ENCODE measurements around the gene IP6K1. TPM values are rescaled to one million over a fixed set of nuclear protein-coding genes. Genes with fewer than 3 reads are reported as not detected.

The IP6K1 gene
- total RNA-seq, 1 experiment from 2014 or later = 30.6 TPM

- DNase-seq (ENCODE audit: low read depth, low spot score) (no peak), ATAC-seq (no peak)
- H3K79me2 ChIP-seq (ENCODE audit: insufficient read depth, low read length) = peaks cover 13% of the 10 kb centered on the region
- no peak overlapping the region for H3K4me2 ChIP-seq (ENCODE audit: low read length)
- H4K20me1 ChIP-seq (ENCODE audit: insufficient read depth) = no peaks in the 10 kb centered on the region
- no peak overlapping the region for H3K4me3 ChIP-seq (replicated peaks in 1 of 2; ENCODE audit: low read depth in 1 of 2, low read length in 2 of 2)
- peaks cover 12 to 14% of the 10 kb centered on the region in 2 experiments; a peak in 3 of 4 replicates for H3K36me3 ChIP-seq (ENCODE audit: control insufficient read depth in 1 of 2, insufficient read depth in 2 of 2, low read length in 2 of 2)
- peaks cover 13 to 22% of the 10 kb centered on the region in 2 experiments; a peak in 3 of 4 replicates for H3K4me1 ChIP-seq (ENCODE audit: control insufficient read depth in 1 of 2, insufficient read depth in 2 of 2, low read length in 2 of 2)
- no peaks in the 10 kb centered on the region for H3K9me3 ChIP-seq (ENCODE audit: control insufficient read depth in 1 of 2, insufficient read depth in 1 of 2, low read depth in 1 of 2, low read length in 2 of 2)
- no peak for TF ChIP-seq SIN3A (IDR thresholded peaks at IDR 0.05; ENCODE audit: low read depth)
- TF ChIP-seq YY1 (IDR thresholded peaks at IDR 0.05; ENCODE audit: extremely low read depth, insufficient replicate concordance, low read depth, low read length) = no peak
- TF ChIP-seq, protein P1, sequence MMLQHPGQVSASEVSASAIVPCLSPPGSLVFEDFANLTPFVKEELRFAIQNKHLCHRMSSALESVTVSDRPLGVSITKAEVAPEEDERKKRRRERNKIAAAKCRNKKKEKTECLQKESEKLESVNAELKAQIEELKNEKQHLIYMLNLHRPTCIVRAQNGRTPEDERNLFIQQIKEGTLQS (IDR thresholded peaks at IDR 0.05) = no peak
- no peak for TF ChIP-seq ELF1 (IDR thresholded peaks at IDR 0.05; ENCODE audit: borderline replicate concordance, low read depth)
- TF ChIP-seq EZH2phosphoT487 (IDR thresholded peaks at IDR 0.05; ENCODE audit: borderline replicate concordance) = no peak
- TF ChIP-seq POLR2A (IDR thresholded peaks at IDR 0.05; ENCODE audit: borderline replicate concordance, extremely low read depth, insufficient read depth, insufficient read length) = no peak
- TF ChIP-seq POLR2AphosphoS5 (IDR thresholded peaks at IDR 0.05; ENCODE audit: low read depth, low read length) = no peak
- TF ChIP-seq ZBTB33 (IDR thresholded peaks at IDR 0.05; ENCODE audit: extremely low read depth, insufficient replicate concordance, low read length) = no peak
- TF ChIP-seq SP1 (IDR thresholded peaks at IDR 0.05; ENCODE audit: low read depth) = no peak
- TF ChIP-seq ZNF274 (IDR thresholded peaks at IDR 0.05; ENCODE audit: low read depth, low read length) = no peak
- no peak for TF ChIP-seq RAD21 (IDR thresholded peaks at IDR 0.05; ENCODE audit: low read depth)
- no peak for TF ChIP-seq EGR1 (IDR thresholded peaks at IDR 0.05; ENCODE audit: low read depth)
- TF ChIP-seq REST (IDR thresholded peaks at IDR 0.05; ENCODE audit: low read depth) = no peak
- TF ChIP-seq CBX3 (IDR thresholded peaks at IDR 0.05; ENCODE audit: low read depth) = no peak
- no peak for TF ChIP-seq MAX (IDR thresholded peaks at IDR 0.05)
- TF ChIP-seq SRF (IDR thresholded peaks at IDR 0.05; ENCODE audit: low read depth) = no peak
- TF ChIP-seq TCF7L2 (IDR thresholded peaks at IDR 0.05; ENCODE audit: borderline replicate concordance, extremely low read depth, insufficient read depth, insufficient read length) = no peak
- TF ChIP-seq ZFX (IDR thresholded peaks at IDR 0.05) = no peak
- TF ChIP-seq CEBPB (IDR thresholded peaks at IDR 0.05; ENCODE audit: low read depth) = no peak
- no peak for TF ChIP-seq EZH2 (IDR thresholded peaks at IDR 0.05)
- no TSS peak for BruUV-seq (replicated peaks)
- ChIA-PET CTCF (no interaction called here), RAD21 (ENCODE audit: low non-redundant PET in 1 of 2, low total read pairs in 2 of 2, uncharacterized antibody in 2 of 2, unreplicated experiment in 2 of 2) (no interaction called here), POLR2A (no interaction called here)
- H3K9ac ChIP-seq (ENCODE audit: low read length) = no peak overlapping the region
- intact Hi-C loops (cut with micrococcal nuclease) = no loop called here
- H3K9me2 ChIP-seq (ENCODE audit: insufficient read depth) = no peaks in the 10 kb centered on the region
- H2AFZ ChIP-seq (ENCODE audit: low read depth, low read length, poor library complexity, severe bottlenecking) = no peak overlapping the region
- H3K27ac ChIP-seq (ENCODE audit: low read depth, low read length) = no peak overlapping the region
- H3K27me3 ChIP-seq (ENCODE audit: insufficient read depth, low read length) = no peaks in the 10 kb centered on the region
Measured at GRCh38 chr3:49727154-49727923, 59.0 kb downstream of the IP6K1 start.
